Breast epithelium (tissue), 3 donors: ENCODE results near the gene TMTC1.
"Not testable (repeated sequence)": the region's sequence is repeated elsewhere in the genome, so short reads cannot be mapped to it uniquely, and the experiment has no call there.

Experiments used
- CTCF ChIP-seq, 3 donors: fragments of 450-650 bp; IDR thresholded peaks; one replicate each; pipeline ENCODE4 v1.5.1; 2016 to 2017; ENCODE audit warnings: antibody characterized with exemption in 3 of 3, mild to moderate bottlenecking in 3 of 3, moderate library complexity in 3 of 3
- POLR2A ChIP-seq: fragments of 450-650 bp; IDR thresholded peaks from one replicate; pipeline ENCODE4 v1.6.1; 2016; ENCODE audit warnings: antibody characterized with exemption, mild to moderate bottlenecking, moderate library complexity
- POLR2AphosphoS5 ChIP-seq, 3 donors: sonication (generic); formaldehyde crosslinking; IDR thresholded peaks; one replicate each; pipeline ENCODE4 v1.6.1; 2017; ENCODE audit warnings: antibody characterized with exemption in 3 of 3

DNA sequence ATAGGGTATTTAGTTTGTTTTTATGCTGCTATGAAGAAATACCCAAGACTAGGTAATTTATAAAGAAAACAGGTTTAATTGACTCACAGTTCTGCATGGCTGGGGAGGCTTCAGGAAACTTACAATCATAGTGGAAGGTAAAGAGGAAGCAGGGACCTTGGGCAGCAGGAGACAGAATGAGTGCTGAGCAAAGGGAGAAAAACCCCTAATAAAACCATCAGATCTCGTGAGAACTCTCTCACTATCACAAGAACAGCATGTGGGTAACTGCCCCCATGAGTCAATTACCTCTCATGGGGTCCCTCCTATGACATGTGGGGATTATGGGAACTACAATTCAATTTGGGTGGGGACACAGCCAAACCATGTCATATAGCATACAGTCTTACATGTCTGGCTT lies 153.6 kb downstream of the TMTC1 start:
- not testable (repeated sequence) for TF ChIP-seq CTCF (IDR thresholded peaks at IDR 0.05); POLR2A; POLR2AphosphoS5 (IDR thresholded peaks at IDR 0.05)
